ENCODE data around the gene PCBD2. TPM values are rescaled to one million over a fixed set of nuclear protein-coding genes. Genes with fewer than 3 reads are reported as not detected.
"Not testable (repeated sequence)": the region's sequence is repeated elsewhere in the genome, so short reads cannot be mapped to it uniquely, and the experiment has no call there.

Gene PCBD2
- total and polyA plus RNA-seq, 2 donors, result 5.9 to 6.8 TPM

GRCh38 chr5:134877159-134877558 lies 27.8 kb upstream of the PCBD2 start:
- DNase-seq (ENCODE audit: low read depth in 6 of 9, low spot score in 9 of 9), result peak in 1 of 9 donors; percentile 20
- peak overlapping the region in 1 of 2 donors; percentile 32 for H3K27ac ChIP-seq (ENCODE audit: low read depth in 1 of 2, low read length in 1 of 2)
- no peak overlapping the region for H3K4me3 ChIP-seq (ENCODE audit: low read length in 2 of 2)
- H3K4me1 ChIP-seq (ENCODE audit: control insufficient read depth in 2 of 2, insufficient read depth in 2 of 2, low read length in 2 of 2), result peaks cover 24 to 25% of the 10 kb centered on the region in 2 donors
- no peaks in the 10 kb centered on the region for H3K9me3 ChIP-seq (ENCODE audit: control insufficient read depth in 2 of 2, insufficient read depth in 1 of 2, low read length in 1 of 2)
- no peaks in the 10 kb centered on the region for H3K27me3 ChIP-seq (ENCODE audit: control insufficient read depth in 2 of 2, insufficient read depth in 1 of 2, low read length in 1 of 2)
- peaks cover 0 to 3% of the 10 kb centered on the region in 2 donors for H3K36me3 ChIP-seq (ENCODE audit: control insufficient read depth in 2 of 2, insufficient read depth in 2 of 2, low read length in 1 of 2)

- H3K9me3 ChIP-seq (ENCODE audit: control insufficient read depth in 2 of 2, insufficient read depth in 1 of 2, low read length in 1 of 2), result no peaks in the 10 kb centered on the region
- H3K27ac ChIP-seq (ENCODE audit: low read depth in 1 of 2, low read length in 1 of 2), result no peak overlapping the region
- no peak overlapping the region for H3K4me3 ChIP-seq (ENCODE audit: low read length in 2 of 2)
- 95% methylated on average over 3 of the region's 3 CpGs for WGBS
- H3K36me3 ChIP-seq (ENCODE audit: control insufficient read depth in 2 of 2, insufficient read depth in 2 of 2, low read length in 1 of 2), result peaks cover 0 to 3% of the 10 kb centered on the region in 2 donors
- no peaks in the 10 kb centered on the region for H3K27me3 ChIP-seq (ENCODE audit: control insufficient read depth in 2 of 2, insufficient read depth in 1 of 2, low read length in 1 of 2)
- DNase-seq (ENCODE audit: low read depth in 6 of 9, low spot score in 9 of 9), result no peak
- H3K4me1 ChIP-seq (ENCODE audit: control insufficient read depth in 2 of 2, insufficient read depth in 2 of 2, low read length in 2 of 2), result peaks cover 23 to 24% of the 10 kb centered on the region in 2 donors
Observed at GRCh38 chr5:134878403-134878802, 26.5 kb upstream of the PCBD2 start.

- no peaks in the 10 kb centered on the region for H3K9me3 ChIP-seq (ENCODE audit: control insufficient read depth in 2 of 2, insufficient read depth in 1 of 2, low read length in 1 of 2)
- H3K4me3 ChIP-seq (ENCODE audit: low read length in 2 of 2), result no peak overlapping the region
- no peak overlapping the region for H3K27ac ChIP-seq (ENCODE audit: low read depth in 1 of 2, low read length in 1 of 2)
- 96% methylated on average over 3 of the region's 3 CpGs for WGBS
- H3K4me1 ChIP-seq (ENCODE audit: control insufficient read depth in 2 of 2, insufficient read depth in 2 of 2, low read length in 2 of 2), result peaks cover 16 to 18% of the 10 kb centered on the region in 2 donors
- no peaks in the 10 kb centered on the region for H3K27me3 ChIP-seq (ENCODE audit: control insufficient read depth in 2 of 2, insufficient read depth in 1 of 2, low read length in 1 of 2)
- no peak for DNase-seq (ENCODE audit: low read depth in 6 of 9, low spot score in 9 of 9)
- H3K36me3 ChIP-seq (ENCODE audit: control insufficient read depth in 2 of 2, insufficient read depth in 2 of 2, low read length in 1 of 2), result peaks cover 0 to 3% of the 10 kb centered on the region in 2 donors
Observed at GRCh38 chr5:134879456-134879855, 25.5 kb upstream of the PCBD2 start.

- not testable (repeated sequence) for H3K27ac ChIP-seq (ENCODE audit: low read depth in 1 of 2, low read length in 1 of 2); H3K9me3 ChIP-seq (ENCODE audit: control insufficient read depth in 2 of 2, insufficient read depth in 1 of 2, low read length in 1 of 2); H3K27me3 ChIP-seq (ENCODE audit: control insufficient read depth in 2 of 2, insufficient read depth in 1 of 2, low read length in 1 of 2); H3K4me3 ChIP-seq (ENCODE audit: low read length in 2 of 2); H3K4me1 ChIP-seq (ENCODE audit: control insufficient read depth in 2 of 2, insufficient read depth in 2 of 2, low read length in 2 of 2); H3K36me3 ChIP-seq (ENCODE audit: control insufficient read depth in 2 of 2, insufficient read depth in 2 of 2, low read length in 1 of 2); DNase-seq (ENCODE audit: low read depth in 6 of 9, low spot score in 9 of 9)
- 98% methylated on average over 2 of the region's 3 CpGs for WGBS
Observed at GRCh38 chr5:134880937-134881336, 24.0 kb upstream of the PCBD2 start.

GRCh38 chr5:134881711-134882110 lies 23.2 kb upstream of the PCBD2 start:
- 96% methylated on average over 28 of the region's 30 CpGs for WGBS
- not testable (repeated sequence) for H3K4me3 ChIP-seq (ENCODE audit: low read length in 2 of 2); DNase-seq (ENCODE audit: low read depth in 6 of 9, low spot score in 9 of 9); H3K4me1 ChIP-seq (ENCODE audit: control insufficient read depth in 2 of 2, insufficient read depth in 2 of 2, low read length in 2 of 2); H3K27ac ChIP-seq (ENCODE audit: low read depth in 1 of 2, low read length in 1 of 2); H3K9me3 ChIP-seq (ENCODE audit: control insufficient read depth in 2 of 2, insufficient read depth in 1 of 2, low read length in 1 of 2); H3K36me3 ChIP-seq (ENCODE audit: control insufficient read depth in 2 of 2, insufficient read depth in 2 of 2, low read length in 1 of 2); H3K27me3 ChIP-seq (ENCODE audit: control insufficient read depth in 2 of 2, insufficient read depth in 1 of 2, low read length in 1 of 2)

GRCh38 chr5:134887593-134888159 lies 17.3 kb upstream of the PCBD2 start:
- Histone ChIP-seq H3K27me3 (ENCODE audit: control insufficient read depth in 2 of 2, insufficient read depth in 1 of 2, low read length in 1 of 2) (no peaks in the 10 kb centered on the region), H3K4me3 (ENCODE audit: low read length in 2 of 2) (no peak overlapping the region), H3K27ac (ENCODE audit: low read depth in 1 of 2, low read length in 1 of 2) (no peak overlapping the region), H3K9me3 (ENCODE audit: control insufficient read depth in 2 of 2, insufficient read depth in 1 of 2, low read length in 1 of 2) (no peaks in the 10 kb centered on the region), H3K36me3 (ENCODE audit: control insufficient read depth in 2 of 2, insufficient read depth in 2 of 2, low read length in 1 of 2) (peaks cover 10 to 16% of the 10 kb centered on the region in 2 donors), H3K4me1 (ENCODE audit: control insufficient read depth in 2 of 2, insufficient read depth in 2 of 2, low read length in 2 of 2) (no peaks in the 10 kb centered on the region)
- WGBS, result 98% methylated on average over 14 of the region's 14 CpGs
- DNase-seq (ENCODE audit: low read depth in 6 of 9, low spot score in 9 of 9), result no peak

- Histone ChIP-seq H3K36me3 (ENCODE audit: control insufficient read depth in 2 of 2, insufficient read depth in 2 of 2, low read length in 1 of 2) (peaks cover 18 to 26% of the 10 kb centered on the region in 2 donors), H3K27me3 (ENCODE audit: control insufficient read depth in 2 of 2, insufficient read depth in 1 of 2, low read length in 1 of 2) (no peaks in the 10 kb centered on the region), H3K4me3 (ENCODE audit: low read length in 2 of 2) (no peak overlapping the region), H3K27ac (ENCODE audit: low read depth in 1 of 2, low read length in 1 of 2) (no peak overlapping the region), H3K4me1 (ENCODE audit: control insufficient read depth in 2 of 2, insufficient read depth in 2 of 2, low read length in 2 of 2) (no peaks in the 10 kb centered on the region), H3K9me3 (ENCODE audit: control insufficient read depth in 2 of 2, insufficient read depth in 1 of 2, low read length in 1 of 2) (no peaks in the 10 kb centered on the region)
- DNase-seq (ENCODE audit: low read depth in 6 of 9, low spot score in 9 of 9), result no peak
- WGBS, result 98% methylated on average over 8 of the region's 8 CpGs
Observed at GRCh38 chr5:134889335-134889734, 15.6 kb upstream of the PCBD2 start.

- no peaks in the 10 kb centered on the region for H3K27me3 ChIP-seq (ENCODE audit: control insufficient read depth in 2 of 2, insufficient read depth in 1 of 2, low read length in 1 of 2)
- H3K4me3 ChIP-seq (ENCODE audit: low read length in 2 of 2), result no peak overlapping the region
- DNase-seq (ENCODE audit: low read depth in 6 of 9, low spot score in 9 of 9), result no peak
- no peaks in the 10 kb centered on the region for H3K9me3 ChIP-seq (ENCODE audit: control insufficient read depth in 2 of 2, insufficient read depth in 1 of 2, low read length in 1 of 2)
- no peaks in the 10 kb centered on the region for H3K4me1 ChIP-seq (ENCODE audit: control insufficient read depth in 2 of 2, insufficient read depth in 2 of 2, low read length in 2 of 2)
- H3K27ac ChIP-seq (ENCODE audit: low read depth in 1 of 2, low read length in 1 of 2), result no peak overlapping the region
- H3K36me3 ChIP-seq (ENCODE audit: control insufficient read depth in 2 of 2, insufficient read depth in 2 of 2, low read length in 1 of 2), result peaks cover 25 to 38% of the 10 kb centered on the region in 2 donors
- 96% methylated on average over 1 of the region's 1 CpG for WGBS
Observed at GRCh38 chr5:134891473-134891872, 13.5 kb upstream of the PCBD2 start.

- H3K27me3 ChIP-seq (ENCODE audit: control insufficient read depth in 2 of 2, insufficient read depth in 1 of 2, low read length in 1 of 2), result no peaks in the 10 kb centered on the region
- WGBS, result 95% methylated on average over 3 of the region's 3 CpGs
- no peaks in the 10 kb centered on the region for H3K4me1 ChIP-seq (ENCODE audit: control insufficient read depth in 2 of 2, insufficient read depth in 2 of 2, low read length in 2 of 2)
- no peak overlapping the region for H3K4me3 ChIP-seq (ENCODE audit: low read length in 2 of 2)
- H3K27ac ChIP-seq (ENCODE audit: low read depth in 1 of 2, low read length in 1 of 2), result no peak overlapping the region
- DNase-seq (ENCODE audit: low read depth in 6 of 9, low spot score in 9 of 9), result no peak
- H3K9me3 ChIP-seq (ENCODE audit: control insufficient read depth in 2 of 2, insufficient read depth in 1 of 2, low read length in 1 of 2), result no peaks in the 10 kb centered on the region
- H3K36me3 ChIP-seq (ENCODE audit: control insufficient read depth in 2 of 2, insufficient read depth in 2 of 2, low read length in 1 of 2), result peaks cover 30 to 38% of the 10 kb centered on the region in 2 donors
Observed at GRCh38 chr5:134892282-134892681, 12.6 kb upstream of the PCBD2 start.
